Heart left ventricle (tissue), 13 donors: ENCODE data around the gene STKLD1.

Source experiments
- POLR2A ChIP-seq, 2 donors: fragments of 450-650 bp; IDR thresholded peaks; one replicate each; pipeline ENCODE4 v1.6.1; 2017; ENCODE audit warnings: antibody characterized with exemption in 2 of 2, mild to moderate bottlenecking in 2 of 2, moderate library complexity in 2 of 2
- TF ChIP-seq, protein P1 (sequence below), 12 donors: fragments of 200-600 bp; sonication (generic) in 4 of 12; IDR thresholded peaks; one replicate each; pipeline versions ENCODE4 v1.5.0 to v1.8.0; 2018 to 2022; ENCODE audit warnings: antibody characterized with exemption in 12 of 12, mild to moderate bottlenecking in 5 of 12
- donor health status: ischemic (EF 13 %, LVEDD 7.1; RV severe dilation, severe dysfunction).
- donor health status: DM: no; HTN: yes; CAD: no.
- donor health status: DM: no; HTN: no; CAD: no.
- donor health status: ischemic (EF 25% LVEDD 6.9; RV normal size, moderate dysfunction).
- donor health status: ischemic (EF 25% LVEDD 5.7; RV mildly dilated, moderate dysfunction).
- donor health status: ischemic (EF 35%, LVEDD 5.7; RV mildly dilated, moderate dysfunction).
- donor health status: nonischemic (EF 11% LVEDD 7.7; RV severe dilation, severe dysfunction).
- donor health status: DM: yes; HTN: yes; CAD: no.
- donor health status: PGD.
- donor health status: ischemic (EF 29% LVEDD 5.4; RV normal size, mild dysfunction).
- donor health status: nonischemic (EF 23%, LVEDD 6.1; RV moderate dilation, normal function).

DNA sequence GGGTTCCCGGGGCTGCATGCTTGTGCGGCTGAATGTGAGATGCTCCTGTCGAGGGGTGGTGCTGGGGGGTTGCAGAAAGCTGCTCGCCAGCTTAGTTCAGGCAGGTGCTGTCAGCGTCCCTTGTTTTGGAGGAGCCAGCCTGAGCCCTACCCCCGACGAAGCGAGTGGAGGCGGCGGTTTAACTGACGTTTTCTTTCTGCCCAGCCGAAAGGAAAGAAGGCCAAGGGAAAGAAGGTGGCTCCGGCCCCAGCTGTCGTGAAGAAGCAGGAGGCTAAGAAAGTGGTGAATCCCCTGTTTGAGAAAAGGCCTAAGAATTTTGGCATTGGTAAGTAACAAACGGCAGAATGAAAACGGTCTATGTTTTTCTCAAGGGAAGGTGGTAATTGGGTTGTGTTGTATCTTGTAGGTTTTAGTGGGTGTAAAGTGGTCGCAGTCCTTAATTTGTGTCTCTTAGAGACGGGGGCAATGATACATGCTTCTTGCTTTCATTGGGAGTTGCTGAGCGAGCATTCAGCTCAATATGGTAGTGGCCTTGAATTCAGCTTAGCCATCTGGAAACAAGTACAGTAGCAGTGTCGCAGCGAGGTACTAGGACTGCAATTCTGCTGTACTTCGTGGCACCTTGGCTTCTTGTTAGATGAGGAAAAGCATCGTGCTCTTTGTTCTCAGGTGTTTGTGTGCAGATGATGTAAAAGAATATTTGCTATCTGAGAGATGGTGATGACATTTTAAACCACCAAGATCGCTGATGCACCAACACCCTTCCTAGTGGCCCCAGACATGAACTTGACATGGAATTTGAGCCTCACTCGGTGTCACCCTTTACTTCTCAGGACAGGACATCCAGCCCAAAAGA lies 27.2 kb upstream of the STKLD1 start:
- TF ChIP-seq, protein P1, sequence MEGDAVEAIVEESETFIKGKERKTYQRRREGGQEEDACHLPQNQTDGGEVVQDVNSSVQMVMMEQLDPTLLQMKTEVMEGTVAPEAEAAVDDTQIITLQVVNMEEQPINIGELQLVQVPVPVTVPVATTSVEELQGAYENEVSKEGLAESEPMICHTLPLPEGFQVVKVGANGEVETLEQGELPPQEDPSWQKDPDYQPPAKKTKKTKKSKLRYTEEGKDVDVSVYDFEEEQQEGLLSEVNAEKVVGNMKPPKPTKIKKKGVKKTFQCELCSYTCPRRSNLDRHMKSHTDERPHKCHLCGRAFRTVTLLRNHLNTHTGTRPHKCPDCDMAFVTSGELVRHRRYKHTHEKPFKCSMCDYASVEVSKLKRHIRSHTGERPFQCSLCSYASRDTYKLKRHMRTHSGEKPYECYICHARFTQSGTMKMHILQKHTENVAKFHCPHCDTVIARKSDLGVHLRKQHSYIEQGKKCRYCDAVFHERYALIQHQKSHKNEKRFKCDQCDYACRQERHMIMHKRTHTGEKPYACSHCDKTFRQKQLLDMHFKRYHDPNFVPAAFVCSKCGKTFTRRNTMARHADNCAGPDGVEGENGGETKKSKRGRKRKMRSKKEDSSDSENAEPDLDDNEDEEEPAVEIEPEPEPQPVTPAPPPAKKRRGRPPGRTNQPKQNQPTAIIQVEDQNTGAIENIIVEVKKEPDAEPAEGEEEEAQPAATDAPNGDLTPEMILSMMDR (IDR thresholded peaks at IDR 0.05): no peak
- no peak for TF ChIP-seq POLR2A (IDR thresholded peaks at IDR 0.05)
